Panc1 (cell line): ENCODE measurements around the gene ACOT8.

Experiments used
- POLR2AphosphoS5 ChIP-seq: IDR thresholded peaks from 2 replicates; pipeline ENCODE4 v1.6.1; 2012; ENCODE audit warnings: mild to moderate bottlenecking, low read depth, low read length, moderate library complexity
- SIN3A ChIP-seq: IDR thresholded peaks from 2 replicates; pipeline ENCODE4 v1.6.1; 2012; ENCODE audit warnings: low read depth, mild to moderate bottlenecking, low read length, moderate library complexity, borderline replicate concordance; ENCODE audit not compliant: insufficient read depth
- TCF7L2 ChIP-seq: IDR thresholded peaks from 2 replicates; pipeline ENCODE4 v1.6.1; 2011; ENCODE audit warnings: mild to moderate bottlenecking, low read depth, low read length, inconsistent platforms
- TF ChIP-seq, protein P1 (sequence below): fragments of 450-650 bp; IDR thresholded peaks from 2 replicates; pipeline ENCODE4 v1.5.1; 2017; ENCODE audit warnings: mild to moderate bottlenecking
- TF ChIP-seq, protein P2 (sequence below), 2 experiments: IDR thresholded peaks; 2 replicates each; pipeline ENCODE4 v1.6.1; 2011 to 2012; ENCODE audit warnings: low read depth in 2 of 2, control low read depth in 1 of 2, low read length in 1 of 2, mild to moderate bottlenecking in 1 of 2, moderate library complexity in 1 of 2; ENCODE audit not compliant: insufficient read depth in 1 of 2

- TF ChIP-seq, protein P1, sequence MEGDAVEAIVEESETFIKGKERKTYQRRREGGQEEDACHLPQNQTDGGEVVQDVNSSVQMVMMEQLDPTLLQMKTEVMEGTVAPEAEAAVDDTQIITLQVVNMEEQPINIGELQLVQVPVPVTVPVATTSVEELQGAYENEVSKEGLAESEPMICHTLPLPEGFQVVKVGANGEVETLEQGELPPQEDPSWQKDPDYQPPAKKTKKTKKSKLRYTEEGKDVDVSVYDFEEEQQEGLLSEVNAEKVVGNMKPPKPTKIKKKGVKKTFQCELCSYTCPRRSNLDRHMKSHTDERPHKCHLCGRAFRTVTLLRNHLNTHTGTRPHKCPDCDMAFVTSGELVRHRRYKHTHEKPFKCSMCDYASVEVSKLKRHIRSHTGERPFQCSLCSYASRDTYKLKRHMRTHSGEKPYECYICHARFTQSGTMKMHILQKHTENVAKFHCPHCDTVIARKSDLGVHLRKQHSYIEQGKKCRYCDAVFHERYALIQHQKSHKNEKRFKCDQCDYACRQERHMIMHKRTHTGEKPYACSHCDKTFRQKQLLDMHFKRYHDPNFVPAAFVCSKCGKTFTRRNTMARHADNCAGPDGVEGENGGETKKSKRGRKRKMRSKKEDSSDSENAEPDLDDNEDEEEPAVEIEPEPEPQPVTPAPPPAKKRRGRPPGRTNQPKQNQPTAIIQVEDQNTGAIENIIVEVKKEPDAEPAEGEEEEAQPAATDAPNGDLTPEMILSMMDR, result no peak
- TF ChIP-seq SIN3A (no peak), POLR2AphosphoS5 (no peak), TCF7L2 (no peak)
- TF ChIP-seq, protein P2, sequence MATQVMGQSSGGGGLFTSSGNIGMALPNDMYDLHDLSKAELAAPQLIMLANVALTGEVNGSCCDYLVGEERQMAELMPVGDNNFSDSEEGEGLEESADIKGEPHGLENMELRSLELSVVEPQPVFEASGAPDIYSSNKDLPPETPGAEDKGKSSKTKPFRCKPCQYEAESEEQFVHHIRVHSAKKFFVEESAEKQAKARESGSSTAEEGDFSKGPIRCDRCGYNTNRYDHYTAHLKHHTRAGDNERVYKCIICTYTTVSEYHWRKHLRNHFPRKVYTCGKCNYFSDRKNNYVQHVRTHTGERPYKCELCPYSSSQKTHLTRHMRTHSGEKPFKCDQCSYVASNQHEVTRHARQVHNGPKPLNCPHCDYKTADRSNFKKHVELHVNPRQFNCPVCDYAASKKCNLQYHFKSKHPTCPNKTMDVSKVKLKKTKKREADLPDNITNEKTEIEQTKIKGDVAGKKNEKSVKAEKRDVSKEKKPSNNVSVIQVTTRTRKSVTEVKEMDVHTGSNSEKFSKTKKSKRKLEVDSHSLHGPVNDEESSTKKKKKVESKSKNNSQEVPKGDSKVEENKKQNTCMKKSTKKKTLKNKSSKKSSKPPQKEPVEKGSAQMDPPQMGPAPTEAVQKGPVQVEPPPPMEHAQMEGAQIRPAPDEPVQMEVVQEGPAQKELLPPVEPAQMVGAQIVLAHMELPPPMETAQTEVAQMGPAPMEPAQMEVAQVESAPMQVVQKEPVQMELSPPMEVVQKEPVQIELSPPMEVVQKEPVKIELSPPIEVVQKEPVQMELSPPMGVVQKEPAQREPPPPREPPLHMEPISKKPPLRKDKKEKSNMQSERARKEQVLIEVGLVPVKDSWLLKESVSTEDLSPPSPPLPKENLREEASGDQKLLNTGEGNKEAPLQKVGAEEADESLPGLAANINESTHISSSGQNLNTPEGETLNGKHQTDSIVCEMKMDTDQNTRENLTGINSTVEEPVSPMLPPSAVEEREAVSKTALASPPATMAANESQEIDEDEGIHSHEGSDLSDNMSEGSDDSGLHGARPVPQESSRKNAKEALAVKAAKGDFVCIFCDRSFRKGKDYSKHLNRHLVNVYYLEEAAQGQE (IDR thresholded peaks at IDR 0.05; ENCODE audit: insufficient read depth in 1 of 2, low read depth in 2 of 2, low read length in 1 of 2), result no peak
Observed at GRCh38 chr20:45874576-45874975, 17.4 kb upstream of the ACOT8 start.
